ENCODE results near the gene TTF2.
"Not testable (repeated sequence)": the region's sequence is repeated elsewhere in the genome, so short reads cannot be mapped to it uniquely, and the experiment has no call there.

TTF2 gene

DNA sequence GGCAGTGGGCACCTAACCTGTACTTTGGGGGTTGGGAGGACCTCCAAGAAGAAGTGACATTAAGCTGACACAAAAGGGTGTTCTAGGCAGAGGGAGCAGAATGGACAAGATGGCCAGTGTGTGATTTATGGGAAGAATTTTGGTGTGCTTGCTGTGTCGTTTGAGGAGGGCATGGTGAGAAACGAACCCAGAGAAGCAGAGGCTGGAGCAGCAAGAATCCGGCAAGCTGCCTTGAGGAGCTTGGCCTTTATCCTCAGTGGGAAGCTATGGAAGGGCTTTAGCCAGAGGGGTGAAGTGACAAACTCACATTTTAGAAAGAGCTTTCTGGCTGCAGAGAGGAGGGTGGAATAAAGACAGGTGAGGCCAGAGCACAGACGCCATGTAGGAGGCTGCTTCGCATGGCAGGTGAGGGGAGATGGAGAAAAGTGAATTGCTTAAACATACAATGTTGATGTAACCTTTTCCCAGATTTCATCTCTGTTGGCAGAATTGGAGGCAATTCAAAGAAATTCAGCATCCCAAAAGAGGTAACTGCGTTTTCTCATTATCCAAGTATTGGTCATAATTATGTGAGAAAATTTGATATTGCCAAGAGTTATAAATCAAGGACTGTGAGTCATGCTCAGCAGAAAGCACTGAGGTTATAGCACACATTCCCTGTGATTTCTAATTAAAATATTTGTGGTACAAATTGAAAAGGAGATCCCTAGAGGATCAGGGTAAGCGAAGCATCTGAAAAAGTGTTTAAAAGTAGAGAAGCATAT is 34.9 kb downstream of the TTF2 start:
- no peak for DNase-seq

DNA sequence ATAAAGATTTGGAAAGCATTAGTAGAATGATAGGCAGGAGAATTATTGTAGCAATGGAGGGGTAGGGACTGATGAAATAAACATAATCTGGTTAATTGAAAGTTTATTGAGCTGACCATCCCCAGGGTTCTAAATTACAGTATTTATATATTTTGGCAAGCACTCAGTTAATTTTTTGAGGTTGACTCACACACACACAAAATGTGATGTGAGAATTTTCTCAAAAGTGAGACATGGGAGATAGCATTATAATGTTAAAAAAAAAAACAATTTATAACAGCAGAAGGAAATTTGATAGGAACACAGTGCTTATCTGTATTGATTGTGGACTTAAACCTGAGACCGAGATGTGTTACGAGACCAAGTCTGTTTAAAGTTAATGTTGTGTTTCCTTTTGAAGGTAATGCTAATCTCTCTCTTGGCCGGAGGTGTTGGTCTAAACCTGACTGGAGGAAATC is 36.9 kb downstream of the TTF2 start:
- no peak for DNase-seq

DNA sequence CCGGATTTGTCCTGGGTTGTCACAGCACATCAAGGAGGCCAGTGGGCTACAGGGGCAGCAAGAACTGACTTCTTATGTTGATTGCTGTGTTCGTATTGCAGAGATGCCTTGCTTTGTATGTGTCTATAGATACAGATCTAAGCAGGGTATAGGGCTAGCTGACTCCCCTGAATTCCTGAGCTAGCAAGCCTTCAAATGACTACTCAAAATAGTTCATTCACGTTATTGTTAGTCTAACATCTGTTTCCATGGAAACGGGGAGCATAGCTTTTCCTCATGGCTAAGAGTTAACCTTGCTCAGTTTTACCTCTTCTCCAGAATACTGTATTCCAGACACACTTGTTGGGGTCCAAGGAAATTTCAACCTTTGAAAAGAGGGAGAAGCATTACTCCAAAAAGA is 37.3 kb downstream of the TTF2 start:
- DNase-seq = no peak

DNA sequence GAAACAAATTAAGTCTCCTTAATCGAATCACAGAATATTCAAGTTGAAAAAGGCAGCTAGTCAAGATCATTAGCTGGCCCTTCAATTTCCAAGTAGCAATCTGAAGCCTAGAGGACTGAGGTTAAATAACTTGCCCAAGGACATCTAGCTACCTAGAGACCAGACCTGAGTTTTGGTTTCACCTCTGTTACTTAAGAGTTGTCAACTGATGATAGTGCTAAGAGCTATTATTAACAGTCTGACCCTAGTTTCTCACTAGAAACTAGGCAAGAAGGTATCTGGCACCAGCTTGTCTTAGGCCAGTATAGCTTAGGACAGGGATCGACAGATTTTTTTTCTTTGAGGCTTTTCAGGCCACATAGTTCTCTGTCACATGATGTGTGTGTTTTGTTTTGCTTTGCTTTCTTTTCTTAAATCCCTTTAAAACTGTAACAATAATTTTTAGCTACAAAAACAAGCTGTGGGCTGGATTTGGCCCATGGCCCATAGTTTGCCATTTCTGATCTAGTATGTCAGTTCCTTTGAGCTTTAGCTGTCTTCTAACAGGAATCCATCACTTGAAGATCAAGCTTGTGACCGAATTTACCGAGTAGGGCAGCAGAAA is 38.3 kb downstream of the TTF2 start:
- no peak for DNase-seq

DNA sequence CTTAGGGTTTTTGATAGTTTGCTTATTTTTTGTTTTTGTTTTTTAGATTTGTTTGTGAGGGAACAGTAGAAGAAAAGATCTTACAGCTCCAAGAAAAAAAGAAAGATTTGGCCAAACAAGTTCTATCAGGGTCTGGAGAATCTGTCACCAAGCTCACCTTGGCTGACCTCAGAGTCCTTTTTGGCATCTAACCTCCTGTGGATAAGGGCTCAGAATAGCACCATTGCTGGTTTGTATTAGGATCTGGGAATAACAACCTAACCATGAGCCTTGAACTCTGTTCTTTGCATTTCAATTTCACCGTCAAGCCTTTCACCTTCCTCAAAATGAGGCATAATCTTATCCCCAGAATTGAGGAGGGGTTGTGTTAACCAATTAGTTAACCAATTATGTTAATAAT is 41.2 kb downstream of the TTF2 start:
- no peak for DNase-seq

DNA sequence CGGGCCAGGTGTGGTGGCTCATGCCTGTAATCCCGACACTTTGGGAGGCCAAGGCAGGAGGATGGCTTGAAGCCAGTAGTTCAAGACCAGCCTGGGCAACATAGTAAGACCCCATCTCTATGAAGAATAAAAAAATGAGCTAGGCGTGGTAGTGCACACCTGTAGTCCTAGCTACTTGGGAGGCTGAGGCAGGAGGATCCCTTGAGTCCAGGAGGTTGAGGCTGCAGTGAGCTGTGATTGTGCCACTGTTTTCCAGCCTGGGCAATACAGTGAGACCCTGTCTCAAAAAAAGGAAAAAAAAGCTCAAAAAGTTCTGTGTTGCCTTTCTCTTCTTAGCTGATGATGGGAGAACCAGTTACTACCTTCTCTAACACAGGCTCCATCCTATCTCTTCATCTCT is 41.7 kb downstream of the TTF2 start:
- not testable (repeated sequence) for DNase-seq

DNA sequence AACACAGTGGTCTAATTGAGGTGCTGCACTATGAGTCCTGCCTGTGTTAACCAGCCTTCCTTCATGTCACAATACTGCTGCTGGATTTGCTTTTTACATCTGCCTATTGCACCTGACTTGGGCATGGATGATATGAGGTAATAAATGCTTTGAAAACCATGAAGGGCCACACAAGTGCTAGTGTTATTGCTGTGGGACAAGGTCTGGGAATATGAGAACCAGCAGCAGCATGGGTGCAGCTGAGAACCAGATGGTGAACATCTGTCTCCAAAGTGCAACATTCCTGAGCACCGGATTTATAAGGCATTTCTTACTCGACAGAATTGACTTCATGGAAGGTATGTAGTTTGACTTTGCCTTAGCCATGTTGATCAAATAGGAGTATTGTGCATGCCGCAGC is 44.9 kb downstream of the TTF2 start:
- DNase-seq = no peak

DNA sequence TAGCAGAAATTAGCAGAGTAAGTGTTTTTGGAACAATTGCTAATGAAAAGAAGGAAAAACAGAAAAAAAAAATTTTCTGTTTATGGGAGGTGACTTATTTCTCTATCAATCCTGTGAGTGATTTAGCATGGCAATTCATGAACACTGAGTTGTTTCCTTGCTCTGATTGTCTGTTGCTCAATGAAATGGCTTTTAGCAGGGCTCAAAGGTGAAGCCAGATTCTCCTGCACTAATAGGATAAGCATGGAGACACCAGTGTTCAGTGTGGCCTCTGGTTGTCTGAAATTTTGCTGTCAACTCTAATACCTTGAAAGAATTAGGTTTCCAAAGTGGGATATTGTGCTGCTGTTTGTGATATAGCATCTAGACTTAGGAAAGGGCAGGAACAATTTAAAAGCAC is 45.6 kb downstream of the TTF2 start:
- no peak for DNase-seq

DNA sequence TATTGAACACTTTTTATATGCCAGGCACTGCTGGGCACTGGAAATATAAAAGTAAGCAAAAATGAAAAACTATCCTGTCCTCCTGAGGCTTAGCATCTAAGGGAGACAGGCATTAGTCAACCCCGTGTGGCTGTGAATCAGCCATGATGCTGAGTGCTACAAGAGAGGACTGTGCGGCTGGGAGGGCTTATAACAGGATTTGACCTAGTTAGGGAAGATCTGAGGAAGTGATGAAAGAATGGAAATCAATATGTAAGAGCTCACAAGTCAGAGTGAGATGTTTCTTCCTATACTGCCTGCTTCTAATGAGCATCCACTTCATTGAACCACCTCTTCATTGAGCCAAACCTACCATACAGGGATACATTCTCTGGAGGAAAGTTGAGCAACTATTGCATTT is 46.4 kb downstream of the TTF2 start:
- DNase-seq = no peak

DNA sequence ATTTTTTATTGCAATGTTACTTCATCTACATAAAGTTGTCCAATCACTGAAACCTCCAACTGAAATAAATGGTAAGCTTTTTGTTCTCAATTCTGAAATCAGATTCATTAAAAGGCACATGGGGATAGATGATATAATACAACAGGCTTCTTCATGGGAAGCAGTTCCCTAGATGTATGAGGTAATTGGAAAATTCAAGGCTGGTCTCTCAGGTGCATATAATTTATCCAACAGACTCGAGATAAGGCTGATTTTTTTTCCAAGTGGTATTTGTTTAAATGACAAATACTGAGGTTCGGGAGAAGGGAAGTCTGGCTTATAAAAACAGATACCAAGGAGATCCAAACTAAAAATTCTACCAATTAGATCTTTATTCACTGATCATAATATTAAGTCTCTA is 47.2 kb downstream of the TTF2 start:
- no peak for DNase-seq

DNA sequence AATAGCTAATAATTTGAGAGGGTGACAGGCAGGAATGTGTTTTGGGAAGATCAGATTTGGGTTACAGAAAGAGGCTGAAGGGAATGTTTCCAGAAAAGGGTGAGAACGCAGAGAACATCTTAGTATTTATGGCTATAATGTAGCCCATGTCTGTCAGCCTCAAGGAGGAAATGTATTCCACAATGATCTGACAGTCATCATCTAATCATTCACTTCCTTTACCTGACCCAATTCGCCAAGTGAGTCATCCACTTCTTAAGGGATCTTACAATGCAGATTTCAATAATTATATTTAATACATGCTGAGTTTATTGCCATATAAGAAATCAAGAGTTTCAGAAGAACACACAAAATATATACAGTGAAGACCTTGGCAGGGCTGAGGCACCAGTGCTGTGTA is 50.6 kb downstream of the TTF2 start:
- DNase-seq = no peak

DNA sequence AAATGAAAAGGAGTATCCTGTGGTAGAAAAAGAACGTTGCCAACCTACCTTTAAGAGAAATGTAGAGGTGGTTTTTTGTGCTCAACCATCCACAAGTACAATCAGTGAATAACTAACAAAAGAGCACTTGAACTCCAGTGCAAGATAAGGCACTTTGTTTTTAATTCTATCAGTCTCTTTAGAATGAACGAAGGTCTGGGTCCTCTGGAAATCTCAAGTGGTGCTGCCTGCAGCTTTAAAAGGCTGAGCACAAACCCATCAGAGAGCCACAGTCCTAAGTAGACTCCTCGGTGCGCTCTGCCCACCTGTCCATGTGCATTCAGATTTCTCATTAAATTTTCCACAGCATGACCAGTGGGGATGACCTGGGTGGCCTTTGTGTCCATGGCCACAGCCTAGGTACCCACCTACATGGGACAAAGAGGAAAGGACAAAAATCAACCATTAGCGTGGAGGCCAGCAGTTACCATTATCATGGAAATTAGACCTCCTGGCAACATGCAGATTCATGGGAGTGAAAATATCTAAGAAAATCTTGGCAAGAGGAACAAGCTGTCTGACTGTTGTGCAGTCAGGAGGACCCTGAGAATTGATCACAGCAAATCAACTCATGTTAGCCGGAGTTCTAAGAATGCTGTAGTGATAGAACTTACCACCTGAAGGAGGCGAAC is 52.1 kb downstream of the TTF2 start:
- DNase-seq = no peak

DNA sequence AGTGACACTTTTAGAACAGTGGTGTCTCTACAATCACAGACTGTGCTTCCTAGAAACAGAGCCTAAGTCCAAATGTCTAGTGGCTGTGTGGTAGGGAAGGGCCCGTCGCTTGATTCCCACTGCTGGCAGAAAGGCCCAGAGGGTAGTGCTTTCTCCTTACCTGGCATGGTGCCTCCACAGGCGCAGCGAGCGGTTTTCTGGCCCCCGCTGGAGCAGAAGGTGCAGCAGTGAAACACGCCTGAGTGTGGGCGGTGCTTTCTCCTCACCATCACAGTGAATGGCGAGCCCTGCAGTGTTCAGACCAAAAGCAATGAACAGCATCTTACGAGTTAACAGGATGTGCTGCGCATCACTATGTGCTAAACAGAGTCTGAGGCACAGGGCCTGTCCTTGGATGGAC is 53.1 kb downstream of the TTF2 start:
- no peak for DNase-seq

DNA sequence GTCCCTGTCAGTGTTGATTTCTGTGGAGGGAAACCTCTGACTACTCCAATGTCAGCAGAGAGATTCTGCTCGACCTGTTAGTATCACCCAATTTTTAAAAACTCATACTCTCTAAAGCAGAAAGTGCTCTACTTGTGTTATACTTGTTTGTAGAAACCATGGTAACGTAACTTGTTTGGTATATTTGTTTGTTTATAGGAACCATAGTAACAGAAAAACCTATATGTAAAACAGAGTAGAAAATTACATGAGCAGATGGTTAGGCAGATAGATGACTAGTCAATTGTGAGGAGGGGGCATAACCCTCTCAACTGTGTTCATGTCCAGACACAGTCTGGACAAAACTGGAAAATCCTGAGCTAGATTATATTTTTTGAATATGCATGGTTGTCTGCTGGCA is 54.8 kb downstream of the TTF2 start:
- no peak for DNase-seq

DNA sequence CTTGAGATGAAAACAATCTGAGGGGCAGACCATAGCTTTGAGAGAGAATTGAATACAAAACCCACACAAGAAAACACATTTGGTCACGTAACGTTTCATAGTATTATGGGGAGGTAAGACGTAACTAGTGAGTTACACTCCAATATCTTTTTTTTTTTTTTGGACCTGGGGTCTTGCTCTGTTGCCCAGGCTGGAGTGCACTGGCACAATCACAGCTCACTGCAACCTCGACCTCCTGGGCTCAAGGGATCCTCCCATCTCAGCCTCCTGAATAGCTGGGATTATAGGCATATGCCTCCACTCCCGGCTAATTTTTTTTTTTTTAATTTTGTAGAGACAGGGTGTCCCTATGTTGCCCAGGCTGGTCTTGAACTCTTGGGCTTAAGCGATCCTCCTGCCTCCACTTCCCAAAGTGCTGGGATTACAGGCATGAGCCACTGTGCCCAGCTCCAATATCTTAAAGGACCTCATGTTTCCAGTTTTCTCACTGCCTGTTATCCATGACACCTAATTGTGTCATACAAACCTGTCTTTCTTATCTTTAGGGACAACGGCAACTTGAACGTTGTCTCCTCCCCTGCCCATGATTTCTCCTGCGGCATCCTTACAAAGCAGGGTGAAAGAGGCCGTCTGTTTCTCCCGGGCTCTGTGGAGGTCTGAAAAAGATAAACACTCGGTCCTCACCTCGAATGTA is 56.1 kb downstream of the TTF2 start:
- no peak for DNase-seq

DNA sequence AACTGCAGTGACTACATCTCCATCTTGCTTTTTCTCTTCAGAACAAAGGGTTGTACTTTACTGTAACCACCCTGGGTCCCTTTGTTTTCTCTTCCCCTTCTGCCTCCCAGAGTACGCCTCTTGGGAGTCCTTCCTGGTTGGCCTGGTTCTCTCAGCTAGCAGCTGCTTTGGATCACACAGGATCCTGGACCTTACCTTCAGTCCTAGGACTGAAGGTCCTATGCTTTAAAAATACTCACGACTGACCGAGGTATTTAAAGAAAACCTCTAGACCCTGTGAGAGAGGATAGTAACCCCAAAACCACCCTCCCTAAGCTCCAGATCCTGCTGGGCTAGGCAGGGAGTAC is 56.6 kb downstream of the TTF2 start:
- no peak for DNase-seq

DNA sequence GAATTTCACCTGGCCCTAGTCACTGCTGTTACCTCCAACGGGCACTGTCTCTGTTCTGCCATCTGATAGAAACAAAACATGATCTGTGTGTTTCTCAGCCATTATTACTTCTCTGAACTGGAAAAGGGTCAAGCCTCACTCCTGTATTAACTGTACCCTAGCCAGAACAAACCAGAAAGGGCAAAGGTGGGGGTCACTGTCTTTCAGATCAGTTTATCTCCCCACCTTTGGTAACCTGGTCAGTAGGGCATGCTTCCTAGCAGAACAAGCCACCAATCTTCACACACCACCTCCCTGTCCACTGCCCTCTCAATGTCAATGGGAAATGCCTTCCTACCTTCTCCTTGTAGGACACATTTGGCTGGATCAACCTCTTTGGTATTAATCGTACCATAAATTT is 57.6 kb downstream of the TTF2 start:
- no peak for DNase-seq

DNA sequence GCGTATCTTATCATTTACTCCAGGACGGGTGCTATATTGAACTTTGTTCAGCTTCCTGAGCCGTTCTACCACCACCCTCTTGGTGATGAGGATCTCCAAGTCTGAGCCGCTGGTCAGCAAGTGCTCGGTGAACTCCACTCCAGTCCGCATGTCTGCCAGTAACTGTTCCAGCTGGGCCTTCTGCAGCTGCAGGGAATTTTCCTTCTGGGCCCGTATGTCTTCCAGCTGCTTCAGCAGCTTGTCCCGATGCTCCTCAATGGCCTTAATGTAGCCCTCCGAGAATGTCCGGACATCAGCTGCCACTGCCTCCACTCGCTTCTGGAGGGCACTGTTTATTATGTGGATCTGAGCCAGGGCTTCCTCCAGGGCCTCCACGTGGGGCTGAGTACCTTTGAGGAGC is 58.0 kb downstream of the TTF2 start:
- DNase-seq = no peak

DNA sequence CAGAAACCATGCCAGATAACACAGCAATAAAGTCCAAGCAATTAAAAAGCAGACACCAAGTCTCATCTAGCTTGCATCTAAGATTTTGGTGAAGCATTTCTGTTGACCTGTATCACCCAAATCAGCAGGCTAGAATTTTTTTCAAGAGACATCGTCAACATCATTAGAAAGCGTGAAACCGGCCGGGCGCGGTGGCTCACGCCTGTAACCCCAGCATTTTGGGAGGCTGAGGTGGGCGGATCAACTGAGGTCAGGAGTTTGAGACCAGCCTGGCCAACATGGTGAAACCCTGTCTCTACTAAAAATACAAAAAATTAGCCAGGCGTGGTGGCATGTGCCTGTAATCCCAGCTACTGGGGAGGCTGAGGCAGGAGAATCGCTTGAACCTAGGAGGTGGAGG is 59.0 kb downstream of the TTF2 start:
- not testable (repeated sequence) for DNase-seq

DNA sequence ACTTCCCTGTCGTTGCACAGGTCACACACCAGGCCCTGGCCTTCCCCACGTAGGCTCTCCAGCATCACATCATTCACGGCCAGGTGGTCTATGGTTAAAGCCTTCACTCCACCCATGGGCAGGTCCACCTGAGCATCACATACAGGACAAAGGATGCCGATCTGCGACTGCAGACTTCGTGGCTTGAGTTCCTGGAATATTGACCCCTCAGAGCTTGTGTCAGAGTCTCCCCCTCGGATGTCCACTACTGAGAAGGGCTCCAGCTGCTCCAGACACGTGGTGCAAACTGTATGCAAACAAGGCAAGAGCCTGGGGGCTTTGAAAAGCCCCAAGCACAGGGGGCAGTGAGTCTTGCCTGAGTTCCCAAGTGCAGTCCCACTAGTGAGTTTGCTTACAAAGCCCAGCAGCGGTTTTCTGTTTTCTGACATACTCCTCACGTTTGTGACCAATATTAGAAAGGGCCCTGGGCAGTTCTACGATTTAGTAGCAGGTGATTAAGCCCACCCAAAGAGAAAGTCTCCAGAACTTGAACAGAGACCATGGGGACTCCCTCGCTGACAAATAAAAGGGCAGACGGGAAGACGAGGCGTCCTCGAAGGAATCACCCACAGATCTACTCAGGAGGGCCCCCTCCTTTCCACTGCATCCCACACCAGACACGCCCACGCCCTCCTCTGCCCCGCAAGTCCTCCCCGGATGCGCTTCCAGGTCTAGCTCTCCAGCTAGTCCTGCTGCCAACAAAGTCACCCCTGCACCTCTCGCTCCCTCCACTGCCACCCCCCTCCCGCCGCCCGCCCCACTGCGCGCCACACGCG is 60.9 kb downstream of the TTF2 start:
- no peak for DNase-seq

DNA sequence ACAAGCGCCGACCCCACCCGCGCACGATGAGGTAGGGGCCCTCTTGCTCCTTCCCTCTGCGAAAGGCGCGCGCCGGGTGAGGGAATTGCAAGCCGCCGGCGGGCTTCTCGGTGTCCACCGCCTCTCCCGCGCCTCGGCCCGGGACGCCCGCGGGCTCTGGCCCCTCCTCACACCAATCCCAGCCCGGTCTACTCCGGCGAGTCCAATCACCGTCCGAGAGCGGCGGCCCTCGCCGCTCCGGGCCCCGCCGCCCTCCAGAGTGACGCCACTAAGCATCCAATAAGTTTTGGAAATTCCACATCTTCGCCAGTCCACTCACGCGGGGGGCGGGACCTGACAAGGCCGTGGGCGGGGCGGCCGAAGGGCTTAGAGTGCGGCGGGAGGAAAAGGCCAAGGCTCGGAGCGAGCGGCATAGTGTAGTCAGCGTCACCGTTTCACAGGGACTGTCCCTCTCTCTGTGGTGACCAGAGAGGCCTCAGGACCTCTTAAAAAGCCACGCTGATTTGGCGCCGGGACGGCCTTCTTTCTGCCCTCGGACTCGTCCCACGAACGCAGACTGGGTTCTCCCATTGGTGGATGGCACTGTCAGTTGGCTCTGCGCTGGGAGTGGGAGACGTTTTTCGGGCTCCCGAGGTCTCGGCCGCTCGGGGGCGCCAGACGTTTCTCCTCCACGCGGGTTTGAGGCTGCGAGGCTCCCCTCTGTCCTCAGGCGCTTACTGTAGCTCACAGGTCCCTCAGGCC is 61.6 kb downstream of the TTF2 start, which contains the start of gene TRIM45:
TSS of gene TRIM45 (minus strand) at position 161 of the 741 bp plus-strand sequence. CDS start 548 bp downstream, outside the sequence.
- DNase-seq = peak; percentile 77
